Measurements from ENCODE around the gene SNX6. TPM values are rescaled to one million over a fixed set of nuclear protein-coding genes. Genes with fewer than 3 reads are reported as not detected.
A peak's percentile ranks its signal among the peaks of the same experiment; 100 is the strongest.
"Not testable (repeated sequence)": the region's sequence is repeated elsewhere in the genome, so short reads cannot be mapped to it uniquely, and the experiment has no call there.

Gene SNX6
- total and polyA plus RNA-seq, 2 experiments from 2014 or later: 59.9 to 207 TPM

DNA sequence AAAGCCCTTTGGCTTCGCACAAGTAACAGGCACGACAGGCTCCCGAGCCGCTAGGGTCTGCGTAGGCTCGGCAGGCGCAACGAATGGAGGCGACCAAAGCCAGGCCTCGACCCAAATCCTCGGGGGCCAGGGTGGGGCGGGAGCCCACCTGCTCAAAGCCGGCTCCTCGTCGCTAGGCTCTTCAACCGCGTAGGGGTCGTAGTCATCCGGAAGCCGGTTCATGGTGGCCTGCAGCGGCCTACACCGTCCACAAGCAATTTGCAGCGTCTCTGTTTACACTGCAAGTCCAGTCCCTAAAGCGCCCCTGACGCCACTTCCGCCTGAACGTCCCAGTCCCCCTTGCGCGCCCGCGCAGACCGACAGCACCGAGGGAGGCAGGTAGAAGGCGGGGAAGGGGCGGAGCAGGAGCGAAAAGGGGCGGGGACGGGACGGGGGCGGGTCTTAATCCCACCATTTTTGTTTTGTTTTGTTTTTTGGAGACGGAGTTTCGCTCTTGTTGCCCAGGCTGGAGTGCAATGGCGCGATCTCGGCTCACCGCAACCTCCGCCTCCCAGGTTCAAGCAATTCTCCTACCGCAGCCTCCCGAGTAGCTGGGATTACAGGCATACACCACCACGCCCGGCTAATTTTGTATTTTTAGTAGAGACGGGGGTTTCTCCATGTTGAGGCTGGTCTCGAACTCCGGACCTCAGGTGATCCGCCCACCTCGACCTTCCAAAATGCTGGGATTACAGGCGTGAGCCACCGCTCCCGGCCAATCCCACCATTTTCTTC is 90.4 kb downstream of the SNX6 start, which contains the start of gene EAPP:
TSS of gene EAPP (minus strand) at position 295 of the 774 bp plus-strand sequence. CDS start at position 222, 73 bp downstream.
- no peaks in the 10 kb centered on the region for H3K9me3 ChIP-seq (ENCODE audit: low read depth)
- peaks cover 39% of the 10 kb centered on the region for H3K79me2 ChIP-seq
- no peaks in the 10 kb centered on the region for H3K9me2 ChIP-seq (replicated peaks; ENCODE audit: insufficient read depth)
- H3K36me3 ChIP-seq (replicated peaks; ENCODE audit: insufficient read depth, low read depth): no peaks in the 10 kb centered on the region
- WGBS (ENCODE audit: low lambda C conversion rate, missing lambda C conversion rate): 6% methylated on average over 51 of the region's 59 CpGs
- H3K4me1 ChIP-seq (ENCODE audit: insufficient read depth): peaks cover 16% of the 10 kb centered on the region
- peak within 1 kb of the TSS; percentile 80 for H3K4me3 ChIP-seq
- H2AFZ ChIP-seq: peak within 1 kb of the TSS; percentile 73
- H3K27ac ChIP-seq: peak within 1 kb of the TSS; percentile 96
- TF ChIP-seq CTCF (IDR thresholded peaks at IDR 0.05; ENCODE audit: poor library complexity) (no peak), EZH2phosphoT487 (IDR thresholded peaks at IDR 0.05; ENCODE audit: low read depth, severe bottlenecking, unreplicated experiment) (no peak), EZH2 (IDR thresholded peaks at IDR 0.05; ENCODE audit: borderline replicate concordance) (no peak)
- no peaks in the 10 kb centered on the region for H4K20me1 ChIP-seq (ENCODE audit: insufficient read depth, poor library complexity, severe bottlenecking)
- peak within 1 kb of the TSS; percentile 82 for H3K4me2 ChIP-seq
- H3K27me3 ChIP-seq: no peaks in the 10 kb centered on the region
- DNase-seq (ENCODE audit: low spot score): peak; percentile 99

GRCh38 chr14:34538871-34539406 is 91.0 kb downstream of the SNX6 start:
- Histone ChIP-seq H3K79me2 (peaks cover 39% of the 10 kb centered on the region), H3K4me1 (ENCODE audit: insufficient read depth) (peaks cover 16% of the 10 kb centered on the region), H3K9me2 (replicated peaks; ENCODE audit: insufficient read depth) (no peaks in the 10 kb centered on the region), H3K27ac (peak overlapping the region; percentile 96), H3K36me3 (replicated peaks; ENCODE audit: insufficient read depth, low read depth) (no peaks in the 10 kb centered on the region), H3K27me3 (no peaks in the 10 kb centered on the region), H2AFZ (peak overlapping the region; percentile 60), H3K4me2 (peak overlapping the region; percentile 82), H4K20me1 (ENCODE audit: insufficient read depth, poor library complexity, severe bottlenecking) (no peaks in the 10 kb centered on the region), H3K4me3 (peak overlapping the region; percentile 80), H3K9me3 (ENCODE audit: low read depth) (no peaks in the 10 kb centered on the region)
- DNase-seq (ENCODE audit: low spot score): no peak
- TF ChIP-seq EZH2 (IDR thresholded peaks at IDR 0.05; ENCODE audit: borderline replicate concordance) (no peak), CTCF (IDR thresholded peaks at IDR 0.05; ENCODE audit: poor library complexity) (no peak), EZH2phosphoT487 (IDR thresholded peaks at IDR 0.05; ENCODE audit: low read depth, severe bottlenecking, unreplicated experiment) (no peak)
- 6% methylated on average over 15 of the region's 15 CpGs for WGBS (ENCODE audit: low lambda C conversion rate, missing lambda C conversion rate)

- Histone ChIP-seq H3K4me1 (ENCODE audit: insufficient read depth) (peaks cover 16% of the 10 kb centered on the region), H3K4me3 (peak overlapping the region; percentile 80), H3K4me2 (peak overlapping the region; percentile 82), H3K79me2 (peaks cover 39% of the 10 kb centered on the region), H3K27ac (peak overlapping the region; percentile 96)
- not testable (repeated sequence) for H3K9me3 ChIP-seq (ENCODE audit: low read depth); H2AFZ ChIP-seq; H4K20me1 ChIP-seq (ENCODE audit: insufficient read depth, poor library complexity, severe bottlenecking); H3K27me3 ChIP-seq; H3K36me3 ChIP-seq (replicated peaks; ENCODE audit: insufficient read depth, low read depth); DNase-seq (ENCODE audit: low spot score); H3K9me2 ChIP-seq (replicated peaks; ENCODE audit: insufficient read depth)
- 84% methylated on average over 6 of the region's 6 CpGs for WGBS (ENCODE audit: low lambda C conversion rate, missing lambda C conversion rate)
These were observed 91.9 kb downstream of the SNX6 start for GRCh38 chr14:34538096-34538495.

DNA sequence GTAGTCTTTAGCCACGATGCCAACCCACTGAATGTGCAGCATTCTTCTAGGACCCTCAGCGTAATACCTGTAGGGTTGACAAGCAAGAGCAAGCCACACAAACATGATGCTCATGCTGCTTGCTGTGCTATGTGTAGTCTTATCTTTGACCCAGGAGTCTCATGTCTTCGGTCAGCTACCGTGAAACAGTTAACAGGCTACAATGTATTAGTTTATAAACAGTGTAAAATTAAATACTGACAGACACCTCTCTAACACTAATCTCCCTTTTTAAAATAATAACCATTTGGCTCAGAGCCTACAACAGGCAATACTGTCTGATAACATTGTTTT is 92.3 kb downstream of the SNX6 start:
- peaks cover 16% of the 10 kb centered on the region for H3K4me1 ChIP-seq (ENCODE audit: insufficient read depth)
- no peak overlapping the region for H3K4me3 ChIP-seq
- no peak overlapping the region for H2AFZ ChIP-seq
- H4K20me1 ChIP-seq (ENCODE audit: insufficient read depth, poor library complexity, severe bottlenecking): no peaks in the 10 kb centered on the region
- peak overlapping the region; percentile 82 for H3K4me2 ChIP-seq
- WGBS (ENCODE audit: low lambda C conversion rate, missing lambda C conversion rate): 83% methylated on average over 4 of the region's 4 CpGs
- peak overlapping the region; percentile 22 for H3K27ac ChIP-seq
- DNase-seq (ENCODE audit: low spot score): no peak
- no peak for TF ChIP-seq EZH2phosphoT487 (IDR thresholded peaks at IDR 0.05; ENCODE audit: low read depth, severe bottlenecking, unreplicated experiment)
- no peak for TF ChIP-seq EZH2 (IDR thresholded peaks at IDR 0.05; ENCODE audit: borderline replicate concordance)
- TF ChIP-seq CTCF (IDR thresholded peaks at IDR 0.05; ENCODE audit: poor library complexity): no peak
- H3K9me3 ChIP-seq (ENCODE audit: low read depth): no peaks in the 10 kb centered on the region
- peaks cover 39% of the 10 kb centered on the region for H3K79me2 ChIP-seq
- no peaks in the 10 kb centered on the region for H3K27me3 ChIP-seq
- H3K9me2 ChIP-seq (replicated peaks; ENCODE audit: insufficient read depth): no peaks in the 10 kb centered on the region
- H3K36me3 ChIP-seq (replicated peaks; ENCODE audit: insufficient read depth, low read depth): no peaks in the 10 kb centered on the region
